ENCODE data around the gene TOX2. TPM values are rescaled to one million over a fixed set of nuclear protein-coding genes. Genes with fewer than 3 reads are reported as not detected.
"Not testable (repeated sequence)": the region's sequence is repeated elsewhere in the genome, so short reads cannot be mapped to it uniquely, and the experiment has no call there.

Gene TOX2
- total RNA-seq, 2 donors from 2014 or later = 17.5 to 42.8 TPM

- H3K27me3 Mint-ChIP-seq (ENCODE audit: low read depth) = peaks cover 43% of the 10 kb centered on the region
- H3K4me1 Mint-ChIP-seq (ENCODE audit: low read depth) = peaks cover 19% of the 10 kb centered on the region
- H3K4me3 Mint-ChIP-seq = no peak overlapping the region
- H3K9me3 Mint-ChIP-seq = no peaks in the 10 kb centered on the region
- no peak for DNase-seq
- no peak overlapping the region for H3K27ac Mint-ChIP-seq
- H3K36me3 Mint-ChIP-seq (ENCODE audit: insufficient read depth in 2 of 2) = peaks cover 3 to 5% of the 10 kb centered on the region in 2 donors
- no peak for ATAC-seq (replicated peaks in 1 of 2)
Observed at GRCh38 chr20:44039147-44039546, 124.5 kb downstream of the TOX2 start.

GRCh38 chr20:44039741-44040140 is 125.1 kb downstream of the TOX2 start:
- DNase-seq (no peak), ATAC-seq (replicated peaks in 1 of 2) (no peak)
- H3K27me3 Mint-ChIP-seq (ENCODE audit: low read depth) = peaks cover 42% of the 10 kb centered on the region
- H3K9me3 Mint-ChIP-seq = no peaks in the 10 kb centered on the region
- peaks cover 14% of the 10 kb centered on the region for H3K4me1 Mint-ChIP-seq (ENCODE audit: low read depth)
- peaks cover 2 to 4% of the 10 kb centered on the region in 2 donors for H3K36me3 Mint-ChIP-seq (ENCODE audit: insufficient read depth in 2 of 2)
- no peak overlapping the region for H3K4me3 Mint-ChIP-seq
- no peak overlapping the region for H3K27ac Mint-ChIP-seq

- H3K27ac Mint-ChIP-seq = no peak overlapping the region
- DNase-seq = no peak
- no peaks in the 10 kb centered on the region for H3K36me3 Mint-ChIP-seq (ENCODE audit: insufficient read depth in 2 of 2)
- ATAC-seq (replicated peaks in 1 of 2) = no peak
- peaks cover 8% of the 10 kb centered on the region for H3K4me1 Mint-ChIP-seq (ENCODE audit: low read depth)
- H3K27me3 Mint-ChIP-seq (ENCODE audit: low read depth) = peaks cover 40% of the 10 kb centered on the region
- no peaks in the 10 kb centered on the region for H3K9me3 Mint-ChIP-seq
- no peak overlapping the region for H3K4me3 Mint-ChIP-seq
Observed at GRCh38 chr20:44040202-44040915, 125.7 kb downstream of the TOX2 start.

GRCh38 chr20:44041001-44041400 is 126.3 kb downstream of the TOX2 start:
- H3K4me1 Mint-ChIP-seq (ENCODE audit: low read depth) = peaks cover 6% of the 10 kb centered on the region
- H3K9me3 Mint-ChIP-seq = no peaks in the 10 kb centered on the region
- no peak overlapping the region for H3K27ac Mint-ChIP-seq
- H3K27me3 Mint-ChIP-seq (ENCODE audit: low read depth) = peaks cover 36% of the 10 kb centered on the region
- no peak overlapping the region for H3K4me3 Mint-ChIP-seq
- H3K36me3 Mint-ChIP-seq (ENCODE audit: insufficient read depth in 2 of 2) = no peaks in the 10 kb centered on the region
- DNase-seq (no peak), ATAC-seq (replicated peaks in 1 of 2) (no peak)

GRCh38 chr20:44044712-44045111 is 130.1 kb downstream of the TOX2 start:
- H3K36me3 Mint-ChIP-seq (ENCODE audit: insufficient read depth in 2 of 2); DNase-seq; H3K4me3 Mint-ChIP-seq; H3K27ac Mint-ChIP-seq; H3K9me3 Mint-ChIP-seq; ATAC-seq (replicated peaks in 1 of 2); H3K4me1 Mint-ChIP-seq (ENCODE audit: low read depth): not testable (repeated sequence)
- H3K27me3 Mint-ChIP-seq (ENCODE audit: low read depth) = peaks cover 16% of the 10 kb centered on the region

- no peak for DNase-seq
- H3K4me1 Mint-ChIP-seq (ENCODE audit: low read depth) = no peaks in the 10 kb centered on the region
- no peak for ATAC-seq (replicated peaks in 1 of 2)
- no peaks in the 10 kb centered on the region for H3K36me3 Mint-ChIP-seq (ENCODE audit: insufficient read depth in 2 of 2)
- no peak overlapping the region for H3K27ac Mint-ChIP-seq
- H3K4me3 Mint-ChIP-seq = no peak overlapping the region
- H3K9me3 Mint-ChIP-seq = no peaks in the 10 kb centered on the region
- H3K27me3 Mint-ChIP-seq (ENCODE audit: low read depth) = no peaks in the 10 kb centered on the region
Observed at GRCh38 chr20:44050327-44050726, 135.7 kb downstream of the TOX2 start.

GRCh38 chr20:44050925-44051660 is 136.4 kb downstream of the TOX2 start:
- no peak for DNase-seq
- Mint-ChIP-seq H3K27me3 (ENCODE audit: low read depth) (no peaks in the 10 kb centered on the region), H3K36me3 (ENCODE audit: insufficient read depth in 2 of 2) (no peaks in the 10 kb centered on the region), H3K4me1 (ENCODE audit: low read depth) (peaks cover 6% of the 10 kb centered on the region), H3K9me3 (no peaks in the 10 kb centered on the region), H3K27ac (no peak overlapping the region), H3K4me3 (no peak overlapping the region)
- no peak for ATAC-seq (replicated peaks in 1 of 2)

- Mint-ChIP-seq H3K36me3 (ENCODE audit: insufficient read depth in 2 of 2) (no peaks in the 10 kb centered on the region), H3K27ac (no peak overlapping the region), H3K9me3 (no peaks in the 10 kb centered on the region), H3K27me3 (ENCODE audit: low read depth) (no peaks in the 10 kb centered on the region), H3K4me1 (ENCODE audit: low read depth) (peaks cover 6% of the 10 kb centered on the region), H3K4me3 (no peak overlapping the region)
- ATAC-seq (replicated peaks in 1 of 2) (no peak), DNase-seq (no peak)
Observed at GRCh38 chr20:44051661-44052000, 137.0 kb downstream of the TOX2 start.

GRCh38 chr20:44052166-44052565 is 137.5 kb downstream of the TOX2 start:
- DNase-seq (no peak), ATAC-seq (replicated peaks in 1 of 2) (no peak)
- Mint-ChIP-seq H3K4me1 (ENCODE audit: low read depth) (peaks cover 6% of the 10 kb centered on the region), H3K9me3 (peaks cover 0 to 1% of the 10 kb centered on the region in 2 donors), H3K36me3 (ENCODE audit: insufficient read depth in 2 of 2) (peaks cover 0 to 1% of the 10 kb centered on the region in 2 donors), H3K4me3 (no peak overlapping the region), H3K27me3 (ENCODE audit: low read depth) (no peaks in the 10 kb centered on the region), H3K27ac (no peak overlapping the region)

- Mint-ChIP-seq H3K4me3 (no peak overlapping the region), H3K36me3 (ENCODE audit: insufficient read depth in 2 of 2) (peaks cover 0 to 4% of the 10 kb centered on the region in 2 donors), H3K4me1 (ENCODE audit: low read depth) (peaks cover 6% of the 10 kb centered on the region), H3K27ac (no peak overlapping the region), H3K9me3 (peaks cover 1 to 3% of the 10 kb centered on the region in 2 donors), H3K27me3 (ENCODE audit: low read depth) (no peaks in the 10 kb centered on the region)
- DNase-seq (no peak), ATAC-seq (replicated peaks in 1 of 2) (no peak)
Observed at GRCh38 chr20:44053046-44053445, 138.4 kb downstream of the TOX2 start.

GRCh38 chr20:44054118-44054517 is 139.5 kb downstream of the TOX2 start:
- DNase-seq = no peak
- no peak for ATAC-seq (replicated peaks in 1 of 2)
- no peaks in the 10 kb centered on the region for H3K27me3 Mint-ChIP-seq (ENCODE audit: low read depth)
- no peak overlapping the region for H3K4me3 Mint-ChIP-seq
- H3K27ac Mint-ChIP-seq = no peak overlapping the region
- peaks cover 6% of the 10 kb centered on the region for H3K4me1 Mint-ChIP-seq (ENCODE audit: low read depth)
- peaks cover 4 to 6% of the 10 kb centered on the region in 2 donors for H3K36me3 Mint-ChIP-seq (ENCODE audit: insufficient read depth in 2 of 2)
- H3K9me3 Mint-ChIP-seq = peaks cover 1 to 7% of the 10 kb centered on the region in 2 donors

GRCh38 chr20:44054849-44055248 is 140.2 kb downstream of the TOX2 start:
- DNase-seq = no peak
- peaks cover 6% of the 10 kb centered on the region for H3K4me1 Mint-ChIP-seq (ENCODE audit: low read depth)
- peaks cover 4 to 7% of the 10 kb centered on the region in 2 donors for H3K36me3 Mint-ChIP-seq (ENCODE audit: insufficient read depth in 2 of 2)
- H3K27me3 Mint-ChIP-seq (ENCODE audit: low read depth) = no peaks in the 10 kb centered on the region
- ATAC-seq (replicated peaks in 1 of 2) = no peak
- no peak overlapping the region for H3K4me3 Mint-ChIP-seq
- H3K9me3 Mint-ChIP-seq = peaks cover 1 to 7% of the 10 kb centered on the region in 2 donors
- no peak overlapping the region for H3K27ac Mint-ChIP-seq

- peaks cover 4 to 7% of the 10 kb centered on the region in 2 donors for H3K36me3 Mint-ChIP-seq (ENCODE audit: insufficient read depth in 2 of 2)
- peaks cover 1 to 9% of the 10 kb centered on the region in 2 donors for H3K9me3 Mint-ChIP-seq
- H3K27ac Mint-ChIP-seq = no peak overlapping the region
- no peaks in the 10 kb centered on the region for H3K27me3 Mint-ChIP-seq (ENCODE audit: low read depth)
- peaks cover 12% of the 10 kb centered on the region for H3K4me1 Mint-ChIP-seq (ENCODE audit: low read depth)
- ATAC-seq (replicated peaks in 1 of 2) (peak; percentile 75 to 84), DNase-seq (peak; percentile 59 to 63)
- H3K4me3 Mint-ChIP-seq = no peak overlapping the region
Observed at GRCh38 chr20:44056010-44056698, 141.5 kb downstream of the TOX2 start.

Measured in activated T-cell treated with anti-CD3 and anti-CD28 coated beads, Interleukin-2, amount 50 U/mL, for 72 hours (primary cell).